B cell (primary cell): ENCODE results near the gene C12orf56. TPM values are rescaled to one million over a fixed set of nuclear protein-coding genes. Genes with fewer than 3 reads are reported as not detected.
A peak's percentile ranks its signal among the peaks of the same experiment; 100 is the strongest.

ENCODE experiments used
- ATAC-seq: fragments of 200-7000 bp; cut with Tn5 transposase; one replicate; pipeline ENCODE4 v1.10.0; 2021; ENCODE audit warnings: low read depth, mild to moderate bottlenecking, moderate number of reproducible peaks, moderate library complexity
- CTCF ChIA-PET: fragments of 350-600 bp; sonication (Branson Sonifier 250); formaldehyde crosslinking; loops from one replicate; lab custom pipeline; 2021; ENCODE audit warnings: antibody characterized with exemption, inconsistent platforms; lab: Charles Lee
- POLR2A ChIA-PET: fragments of 350-600 bp; sonication (Branson Sonifier 250); formaldehyde crosslinking; loops from one replicate; lab custom pipeline; 2021; ENCODE audit warnings: antibody characterized with exemption; lab: Charles Lee
- DNase-seq: peaks from one replicate; pipeline ENCODE4 v3.0.0; 2013
- H2AFZ ChIP-seq: 2 replicates; pipeline ENCODE4 v1.6.1; 2012; ENCODE audit warnings: mild to moderate bottlenecking, low read depth, low read length; ENCODE audit not compliant: insufficient read depth, poor library complexity, severe bottlenecking
- H3K27ac ChIP-seq, 2 donors: 1 replicate in 1 of 2; 2 replicates in 1 of 2; pipeline ENCODE4 v1.5.1; 2012 to 2013; ENCODE audit warnings: low read length in 2 of 2, mild to moderate bottlenecking in 2 of 2, moderate library complexity in 1 of 2
- H3K27me3 ChIP-seq, 4 experiments: fragments of 200-600 bp in 1 of 4; sonication (generic) in 1 of 4; replicated peaks in 1 of 4; 1 replicate in 2 of 4; 2 replicates in 2 of 4; pipeline versions ENCODE4 v1.6.1 to v1.7.0; 2013 to 2016; ENCODE audit warnings: low read length in 3 of 4, mild to moderate bottlenecking in 2 of 4, mixed read lengths in 1 of 4, moderate library complexity in 1 of 4; ENCODE audit not compliant: insufficient read depth in 4 of 4, control insufficient read depth in 3 of 4; ENCODE audit errors: control extremely low read depth in 1 of 4
- H3K36me3 ChIP-seq, 2 experiments: replicated peaks in 1 of 2; 1 replicate in 1 of 2; 2 replicates in 1 of 2; pipeline versions ENCODE4 v1.6.1 to v1.7.1; 2013; ENCODE audit warnings: low read length in 1 of 2; ENCODE audit not compliant: insufficient read depth in 2 of 2, control insufficient read depth in 1 of 2; ENCODE audit errors: control extremely low read depth in 1 of 2, extremely low read depth in 1 of 2
- H3K4me1 ChIP-seq, 2 donors: fragments of 200-600 bp in 1 of 2; sonication (generic) in 1 of 2; 1 replicate in 1 of 2; 2 replicates in 1 of 2; pipeline versions ENCODE4 v1.5.1 to v1.6.1; 2013 to 2017; ENCODE audit warnings: low read length in 2 of 2; ENCODE audit not compliant: control insufficient read depth in 2 of 2, insufficient read depth in 2 of 2
- H3K4me2 ChIP-seq: replicated peaks from 2 replicates; pipeline ENCODE3; 2012; ENCODE audit warnings: mild to moderate bottlenecking, low read depth, low read length; ENCODE audit not compliant: poor library complexity, severe bottlenecking
- H3K4me3 ChIP-seq, 5 experiments: fragments of 200-600 bp in 1 of 5; sonication (generic) in 1 of 5; 1 replicate in 3 of 5; 2 replicates in 2 of 5; pipeline versions ENCODE4 v1.5.1 to v1.7.0; 2011 to 2016; ENCODE audit warnings: low read length in 4 of 5, mild to moderate bottlenecking in 4 of 5, low read depth in 2 of 5, control low read depth in 1 of 5, moderate library complexity in 1 of 5; ENCODE audit not compliant: insufficient read depth in 1 of 5; ENCODE audit errors: control extremely low read depth in 1 of 5, extremely low read depth in 1 of 5
- H3K79me2 ChIP-seq: fragments of 200-600 bp; sonication (generic); one replicate; pipeline ENCODE4 v1.6.0; 2016; ENCODE audit warnings: low read length; ENCODE audit not compliant: control insufficient read depth, insufficient read depth
- H3K9ac ChIP-seq: fragments of 200-600 bp; sonication (generic); 2 replicates; pipeline ENCODE4 v1.6.1; 2017; ENCODE audit warnings: mild to moderate bottlenecking, low read length, moderate library complexity
- H3K9me3 ChIP-seq, 3 donors: one replicate each; pipeline versions ENCODE4 v1.6.1 to v1.7.1; 2013; ENCODE audit warnings: low read length in 2 of 3; ENCODE audit not compliant: control insufficient read depth in 2 of 3, insufficient read depth in 1 of 3; ENCODE audit errors: control extremely low read depth in 1 of 3
- H4K20me1 ChIP-seq: 2 replicates; pipeline ENCODE4 v1.6.0; 2012; ENCODE audit warnings: mild to moderate bottlenecking, low read length; ENCODE audit not compliant: insufficient read depth, control insufficient read depth, poor library complexity, severe bottlenecking
- H3K27ac Mint-ChIP-seq: one replicate; pipeline ENCODE4 v1.8.0; 2021; ENCODE audit warnings: mixed read lengths
- H3K27me3 Mint-ChIP-seq: one replicate; pipeline ENCODE4 v1.8.0; 2021; ENCODE audit warnings: mixed read lengths
- H3K4me1 Mint-ChIP-seq: one replicate; pipeline ENCODE4 v1.8.0; 2021; ENCODE audit warnings: mixed read lengths
- H3K4me3 Mint-ChIP-seq: one replicate; pipeline ENCODE4 v1.8.0; 2021; ENCODE audit warnings: mixed read lengths
- H3K9me3 Mint-ChIP-seq: one replicate; pipeline ENCODE4 v1.8.0; 2022; ENCODE audit warnings: mixed read lengths; ENCODE audit not compliant: insufficient read depth
- EZH2 ChIP-seq: IDR thresholded peaks from 2 replicates; pipeline ENCODE4 v1.6.1; 2012; ENCODE audit warnings: borderline replicate concordance, low read depth, mild to moderate bottlenecking, moderate library complexity, low read length; ENCODE audit not compliant: insufficient read depth, poor library complexity, severe bottlenecking
- WGBS: methylation state at CpG from one replicate; pipeline ENCODE4 v1.1.5; 2013; ENCODE audit warnings: missing lambda C conversion rate; ENCODE audit not compliant: insufficient coverage; 5-methylcytosine and 5-hydroxymethylcytosine counted together
- intact Hi-C: fragments of 100-400 bp; cut with micrococcal nuclease; formaldehyde crosslinking; loops from one replicate; pipeline ENCODE4 v1.10.0; 2022
- polyA plus RNA-seq: library from polyadenylated mRNA; depleted of rRNA; stranded (reverse); fragments of >200 nt; gene quantifications from 2 replicates; pipeline ENCODE4 v1.2.3, GENCODE V29; 2012
- total RNA-seq, 2 donors: library from RNA; stranded (reverse); fragments of 120-200 nt in 1 of 2; gene quantifications; 1 replicate in 1 of 2; 2 replicates in 1 of 2; pipeline versions ENCODE4 v1.2.3 to v1.2.4, GENCODE V29; 2013 to 2022
- TF ChIP-seq, protein P1 (sequence below): fragments of 200-600 bp; IDR thresholded peaks from one replicate; pipeline ENCODE4 v1.8.0; 2022; ENCODE audit warnings: antibody characterized with exemption, mild to moderate bottlenecking

Gene C12orf56
- total and polyA plus RNA-seq, 2 donors (not counting 1 experiment from before 2014, with no cell fraction given): not detected

DNA sequence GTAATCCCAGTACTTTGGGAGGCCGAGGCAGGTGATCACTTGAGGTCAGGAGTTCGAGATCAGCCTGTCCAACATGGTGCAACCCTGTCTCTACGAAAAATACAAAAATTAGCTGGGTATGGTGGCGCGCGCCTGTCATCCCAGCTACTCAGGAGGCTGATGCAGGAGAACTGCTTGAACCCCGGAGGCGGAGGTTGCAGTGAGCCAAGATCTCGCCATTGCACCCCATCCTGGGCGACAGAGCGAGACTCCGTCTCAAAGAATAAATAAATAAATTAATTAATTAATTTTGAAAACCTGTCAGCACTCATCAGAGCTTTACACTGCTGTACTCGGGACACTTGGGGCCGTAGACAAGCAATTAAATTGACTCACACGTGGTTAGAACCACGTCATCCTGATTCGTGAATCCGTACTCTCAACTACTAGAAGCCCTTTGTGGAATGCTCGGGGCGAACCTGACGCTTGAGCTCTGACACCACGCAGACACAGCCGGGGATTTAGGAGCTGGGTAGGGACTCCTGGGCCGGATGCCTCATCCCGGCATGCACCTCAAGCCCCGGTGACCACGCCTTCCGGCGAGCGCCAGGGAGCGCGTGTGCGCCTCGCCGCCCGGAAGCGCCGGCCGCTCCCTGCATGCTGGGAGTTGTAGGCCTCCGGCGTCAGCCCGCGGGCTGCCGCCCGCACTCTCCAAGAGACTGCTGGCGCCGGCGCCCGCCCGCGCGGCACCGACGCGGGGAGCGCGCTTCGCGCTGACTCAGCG, 13.3 kb upstream of the C12orf56 start, which contains the start of gene XPOT:
Gene XPOT, plus strand, starts transcription at position 686 of the 763 bp plus-strand sequence. CDS start 5,644 bp downstream, outside the sequence.
- peak; percentile 96 for DNase-seq
- H3K27me3 Mint-ChIP-seq: no peaks in the 10 kb centered on the region
- Histone ChIP-seq H3K36me3 (no peaks in the 10 kb centered on the region), H3K79me2 (peaks cover 26% of the 10 kb centered on the region), H3K27ac (peak within 1 kb of the TSS; percentile 71 to 80), H3K4me1 (peaks cover 5 to 12% of the 10 kb centered on the region in 2 donors), H3K9me3 (no peaks in the 10 kb centered on the region), H4K20me1 (no peaks in the 10 kb centered on the region), H2AFZ (peak within 1 kb of the TSS; percentile 95), H3K4me2 (peak within 1 kb of the TSS; percentile 91), H3K27me3 (no peaks in the 10 kb centered on the region), H3K4me3 (peak within 1 kb of the TSS; percentile 56 to 97 (median 91)), H3K9ac (peak within 1 kb of the TSS; percentile 91)
- peak within 1 kb of the TSS; percentile 98 for H3K4me3 Mint-ChIP-seq
- H3K9me3 Mint-ChIP-seq: no peaks in the 10 kb centered on the region
- intact Hi-C loops: loop anchor here (1.0 to 10.0 kb wide), 8 partner anchors 48 to 1901 kb away; partner anchors contain the start of genes GNS, HELB, KICS2 and LLPH
- ATAC-seq: peak; percentile 93
- CTCF ChIA-PET: no interaction called here
- peak within 1 kb of the TSS; percentile 97 for H3K27ac Mint-ChIP-seq
- no peak for TF ChIP-seq EZH2
- TF ChIP-seq, protein P1, sequence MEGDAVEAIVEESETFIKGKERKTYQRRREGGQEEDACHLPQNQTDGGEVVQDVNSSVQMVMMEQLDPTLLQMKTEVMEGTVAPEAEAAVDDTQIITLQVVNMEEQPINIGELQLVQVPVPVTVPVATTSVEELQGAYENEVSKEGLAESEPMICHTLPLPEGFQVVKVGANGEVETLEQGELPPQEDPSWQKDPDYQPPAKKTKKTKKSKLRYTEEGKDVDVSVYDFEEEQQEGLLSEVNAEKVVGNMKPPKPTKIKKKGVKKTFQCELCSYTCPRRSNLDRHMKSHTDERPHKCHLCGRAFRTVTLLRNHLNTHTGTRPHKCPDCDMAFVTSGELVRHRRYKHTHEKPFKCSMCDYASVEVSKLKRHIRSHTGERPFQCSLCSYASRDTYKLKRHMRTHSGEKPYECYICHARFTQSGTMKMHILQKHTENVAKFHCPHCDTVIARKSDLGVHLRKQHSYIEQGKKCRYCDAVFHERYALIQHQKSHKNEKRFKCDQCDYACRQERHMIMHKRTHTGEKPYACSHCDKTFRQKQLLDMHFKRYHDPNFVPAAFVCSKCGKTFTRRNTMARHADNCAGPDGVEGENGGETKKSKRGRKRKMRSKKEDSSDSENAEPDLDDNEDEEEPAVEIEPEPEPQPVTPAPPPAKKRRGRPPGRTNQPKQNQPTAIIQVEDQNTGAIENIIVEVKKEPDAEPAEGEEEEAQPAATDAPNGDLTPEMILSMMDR: no peak
- H3K4me1 Mint-ChIP-seq: peaks cover 15% of the 10 kb centered on the region
- WGBS: 6% methylated on average over 52 of the region's 60 CpGs
- POLR2A ChIA-PET: interaction anchor here (0.8 kb wide), 1 partner anchor 182 kb away, joined by 3 read pairs; the partner anchor contains the start of gene KICS2

DNA sequence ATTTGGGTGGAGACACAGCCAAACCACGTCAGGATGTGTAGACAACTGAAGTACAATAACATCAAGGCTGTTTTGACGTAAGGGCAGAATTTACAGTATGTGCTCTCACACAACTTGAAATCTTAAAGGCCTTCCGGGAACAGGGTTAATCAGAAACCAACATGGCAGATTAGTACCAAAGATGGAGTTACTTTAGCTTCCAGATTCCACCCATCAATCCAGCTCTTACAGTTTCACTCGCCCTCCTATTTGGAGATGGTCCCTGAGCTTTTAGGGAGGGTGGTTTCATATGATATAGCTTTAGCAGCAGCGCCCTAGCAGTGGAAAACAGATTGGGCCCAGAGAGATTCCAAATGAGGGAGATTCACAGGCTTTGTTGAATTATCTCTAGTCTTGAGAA, 11.6 kb upstream of the C12orf56 start:
- Histone ChIP-seq H3K4me3 (no peak overlapping the region), H3K9me3 (no peaks in the 10 kb centered on the region), H2AFZ (no peak overlapping the region), H3K4me2 (no peak overlapping the region), H3K36me3 (no peaks in the 10 kb centered on the region), H4K20me1 (no peaks in the 10 kb centered on the region), H3K27ac (no peak overlapping the region), H3K9ac (no peak overlapping the region), H3K79me2 (peaks cover 23% of the 10 kb centered on the region), H3K4me1 (peaks cover 5 to 12% of the 10 kb centered on the region in 2 donors), H3K27me3 (no peaks in the 10 kb centered on the region)
- Mint-ChIP-seq H3K4me1 (peaks cover 15% of the 10 kb centered on the region), H3K4me3 (no peak overlapping the region), H3K9me3 (no peaks in the 10 kb centered on the region), H3K27me3 (peaks cover 8% of the 10 kb centered on the region), H3K27ac (no peak overlapping the region)
- ChIA-PET CTCF (no interaction called here), POLR2A (no interaction called here)
- DNase-seq (no peak), ATAC-seq (no peak)
- intact Hi-C loops: loop anchor here (5.0 to 10.0 kb wide), 4 partner anchors 210 to 1903 kb away; partner anchors contain the start of genes HELB, RASSF3 and SRGAP1
- WGBS: 96% methylated on average over 5 of the region's 5 CpGs
- no peak for TF ChIP-seq EZH2
- TF ChIP-seq, protein P1: no peak
